Skeletal muscle tissue (tissue), 4 donors: ENCODE data around the gene EEF1AKMT2. TPM values are rescaled to one million over a fixed set of nuclear protein-coding genes. Genes with fewer than 3 reads are reported as not detected.
"Not testable (repeated sequence)": the region's sequence is repeated elsewhere in the genome, so short reads cannot be mapped to it uniquely, and the experiment has no call there.

ENCODE experiments used
- H3K27ac ChIP-seq: one replicate; pipeline ENCODE4 v1.7.0; 2013; ENCODE audit warnings: mild to moderate bottlenecking, low read depth, low read length, inconsistent platforms
- H3K27me3 ChIP-seq, 3 donors: one replicate each; pipeline ENCODE4 v1.7.0; 2013; ENCODE audit warnings: low read length in 3 of 3; ENCODE audit not compliant: control insufficient read depth in 3 of 3, insufficient read depth in 3 of 3
- H3K36me3 ChIP-seq, 3 donors: one replicate each; pipeline ENCODE4 v1.7.0; 2013; ENCODE audit warnings: low read length in 3 of 3; ENCODE audit not compliant: control insufficient read depth in 3 of 3, insufficient read depth in 3 of 3
- H3K4me1 ChIP-seq, 3 donors: one replicate each; pipeline ENCODE4 v1.7.0; 2013; ENCODE audit warnings: low read length in 3 of 3, mild to moderate bottlenecking in 3 of 3; ENCODE audit not compliant: control insufficient read depth in 3 of 3, insufficient read depth in 3 of 3
- H3K4me3 ChIP-seq, 3 donors: one replicate each; pipeline ENCODE4 v1.7.0; 2013; ENCODE audit warnings: low read length in 3 of 3
- H3K9ac ChIP-seq, 3 donors: one replicate each; pipeline ENCODE4 v1.7.0; 2013; ENCODE audit warnings: low read length in 3 of 3, mild to moderate bottlenecking in 3 of 3, moderate library complexity in 2 of 3, low read depth in 1 of 3
- H3K9me3 ChIP-seq, 3 donors: one replicate each; pipeline ENCODE4 v1.7.0; 2013; ENCODE audit warnings: low read length in 3 of 3; ENCODE audit not compliant: control insufficient read depth in 3 of 3
- total RNA-seq: library from RNA; depleted of rRNA; stranded (reverse); fragments of >200 nt; gene quantifications from one replicate; pipeline ENCODE4 v1.2.3, GENCODE V29; 2014
- donor health status: Osteomylitis.

Gene EEF1AKMT2
- total RNA-seq, 1 donor from 2014 or later, result 14.1 TPM

DNA sequence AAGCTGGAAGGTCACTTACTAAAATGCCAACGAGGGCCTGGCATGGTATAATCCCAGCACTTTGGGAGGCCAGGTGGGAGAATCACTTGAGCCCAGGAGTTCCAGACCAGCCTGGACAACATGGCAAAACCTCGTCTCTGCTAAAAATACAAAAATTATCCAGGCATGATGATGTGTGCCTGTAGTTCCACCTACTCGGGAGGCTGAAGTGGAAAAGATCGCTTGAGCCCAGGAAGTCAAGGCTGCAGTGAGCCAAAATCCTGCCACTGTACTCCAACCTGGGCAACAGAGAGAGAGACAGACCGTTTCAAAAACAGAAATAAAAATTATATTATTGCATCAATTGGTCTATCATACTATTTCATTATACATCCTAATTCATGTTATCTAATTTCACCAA lies 29.4 kb downstream of the EEF1AKMT2 start:
- H3K9ac ChIP-seq, result no peak overlapping the region
- H3K4me1 ChIP-seq, result peaks cover 2 to 4% (median 3%) of the 10 kb centered on the region in 3 donors
- H3K27ac ChIP-seq, result no peak overlapping the region
- H3K36me3 ChIP-seq, result peaks cover 6 to 10% (median 6%) of the 10 kb centered on the region in 3 donors
- no peaks in the 10 kb centered on the region for H3K27me3 ChIP-seq
- H3K4me3 ChIP-seq, result no peak overlapping the region
- H3K9me3 ChIP-seq, result no peaks in the 10 kb centered on the region

DNA sequence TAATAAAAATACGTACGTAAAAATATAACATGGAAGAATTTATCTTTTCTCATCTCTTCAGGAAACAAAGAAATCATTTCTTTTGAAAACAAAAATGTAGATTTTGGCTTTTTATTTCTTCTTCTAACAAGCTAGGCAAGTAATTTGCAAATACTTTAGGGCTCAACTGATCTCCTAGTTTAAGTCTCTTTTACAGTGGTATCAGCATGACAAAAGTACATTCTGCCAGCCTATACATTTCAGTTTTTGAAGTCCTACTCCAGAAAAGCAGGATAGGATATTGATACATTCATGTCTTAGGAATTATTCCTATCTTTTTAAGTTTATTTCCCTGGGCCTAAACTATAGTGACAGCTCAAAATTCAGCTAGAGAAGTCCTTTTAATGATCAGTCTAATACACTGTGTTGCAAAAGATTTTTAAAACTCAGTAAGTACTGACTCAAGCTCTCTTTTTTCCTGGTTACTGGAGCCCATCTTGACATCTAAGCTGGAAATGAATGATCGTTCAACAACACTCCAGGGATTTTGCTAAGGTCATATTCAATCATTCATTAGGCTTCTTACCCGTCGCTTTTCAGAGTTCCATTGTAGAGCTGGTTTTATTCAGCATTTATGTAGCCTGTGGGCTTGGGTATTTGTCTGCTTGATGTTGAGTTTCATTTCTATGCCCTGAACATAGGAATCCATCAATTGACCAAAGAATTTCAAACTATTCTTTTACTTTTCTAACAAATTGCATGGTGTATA lies 35.4 kb downstream of the EEF1AKMT2 start:
- Histone ChIP-seq H3K4me3 (no peak overlapping the region), H3K9me3 (no peaks in the 10 kb centered on the region), H3K27me3 (no peaks in the 10 kb centered on the region), H3K36me3 (peaks cover 3 to 12% (median 6%) of the 10 kb centered on the region in 3 donors), H3K4me1 (peaks cover 3 to 5% (median 4%) of the 10 kb centered on the region in 3 donors), H3K27ac (no peak overlapping the region), H3K9ac (no peak overlapping the region)

- Histone ChIP-seq H3K27ac (no peak overlapping the region), H3K4me1 (peaks cover 3 to 5% (median 4%) of the 10 kb centered on the region in 3 donors), H3K9ac (no peak overlapping the region), H3K27me3 (no peaks in the 10 kb centered on the region), H3K9me3 (no peaks in the 10 kb centered on the region), H3K4me3 (no peak overlapping the region), H3K36me3 (peaks cover 1 to 11% (median 3%) of the 10 kb centered on the region in 3 donors)
Measured at GRCh38 chr10:124755581-124755980, 36.1 kb downstream of the EEF1AKMT2 start.

GRCh38 chr10:124754227-124754626 lies 37.5 kb downstream of the EEF1AKMT2 start:
- Histone ChIP-seq H3K27me3 (no peaks in the 10 kb centered on the region), H3K4me1 (peaks cover 3 to 5% (median 4%) of the 10 kb centered on the region in 3 donors), H3K4me3 (no peak overlapping the region), H3K27ac (no peak overlapping the region), H3K9me3 (no peaks in the 10 kb centered on the region), H3K36me3 (peaks cover 0 to 3% (median 0%) of the 10 kb centered on the region in 3 donors), H3K9ac (no peak overlapping the region)

- H3K4me1 ChIP-seq, result peaks cover 7 to 10% (median 8%) of the 10 kb centered on the region in 3 donors
- H3K4me3 ChIP-seq, result no peak overlapping the region
- H3K36me3 ChIP-seq, result peaks cover 0 to 3% (median 3%) of the 10 kb centered on the region in 3 donors
- no peaks in the 10 kb centered on the region for H3K27me3 ChIP-seq
- no peaks in the 10 kb centered on the region for H3K9me3 ChIP-seq
- no peak overlapping the region for H3K9ac ChIP-seq
- H3K27ac ChIP-seq, result no peak overlapping the region
Measured at GRCh38 chr10:124748953-124749645, 42.6 kb downstream of the EEF1AKMT2 start.

DNA sequence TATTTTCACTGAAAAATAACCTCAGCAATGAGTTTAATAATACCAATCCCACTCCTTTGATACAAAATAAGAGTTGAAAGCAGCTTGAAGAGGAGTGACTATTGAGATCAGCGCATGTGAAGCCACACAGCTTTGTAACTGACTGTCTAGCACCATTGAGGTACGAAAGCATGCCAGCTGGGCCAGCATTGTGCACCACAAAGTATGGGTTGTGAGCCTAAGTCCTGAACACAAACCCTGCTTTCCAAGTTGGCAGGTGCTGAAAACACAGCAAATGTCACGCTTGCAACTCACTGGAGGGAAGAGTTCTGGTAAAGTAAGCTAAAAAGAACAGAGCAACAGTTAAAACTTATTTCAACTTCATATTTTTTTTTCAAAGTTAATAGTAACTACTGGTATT lies 43.5 kb downstream of the EEF1AKMT2 start:
- Histone ChIP-seq H3K27ac (no peak overlapping the region), H3K9ac (peak overlapping the region in 1 of 3 donors; percentile 22), H3K4me1 (peaks cover 7 to 10% (median 8%) of the 10 kb centered on the region in 3 donors), H3K36me3 (peaks cover 0 to 3% (median 3%) of the 10 kb centered on the region in 3 donors), H3K4me3 (no peak overlapping the region), H3K9me3 (no peaks in the 10 kb centered on the region), H3K27me3 (no peaks in the 10 kb centered on the region)

DNA sequence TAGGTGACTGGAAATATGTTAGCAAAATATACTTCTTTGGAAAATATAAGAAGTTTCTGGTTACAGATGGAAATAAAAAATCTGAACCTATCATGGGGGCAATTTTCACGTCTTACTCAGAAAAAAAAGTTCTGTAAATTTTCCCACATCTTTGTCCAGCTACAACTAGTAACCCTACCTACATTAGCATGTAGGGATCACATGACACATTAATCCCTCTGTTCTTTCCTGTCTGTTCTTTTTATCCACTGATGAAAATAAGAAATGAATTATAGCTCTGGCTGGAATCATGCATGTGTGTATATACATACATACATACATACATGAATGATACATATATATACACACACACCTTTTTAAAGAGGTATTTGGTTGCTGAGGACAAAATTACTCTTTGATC lies 43.9 kb downstream of the EEF1AKMT2 start:
- H3K9me3 ChIP-seq, result no peaks in the 10 kb centered on the region
- H3K27me3 ChIP-seq, result no peaks in the 10 kb centered on the region
- no peak overlapping the region for H3K27ac ChIP-seq
- H3K4me3 ChIP-seq, result no peak overlapping the region
- peaks cover 0 to 3% (median 3%) of the 10 kb centered on the region in 3 donors for H3K36me3 ChIP-seq
- H3K9ac ChIP-seq, result peak overlapping the region in 1 of 3 donors; percentile 22
- H3K4me1 ChIP-seq, result peaks cover 7 to 11% (median 8%) of the 10 kb centered on the region in 3 donors

DNA sequence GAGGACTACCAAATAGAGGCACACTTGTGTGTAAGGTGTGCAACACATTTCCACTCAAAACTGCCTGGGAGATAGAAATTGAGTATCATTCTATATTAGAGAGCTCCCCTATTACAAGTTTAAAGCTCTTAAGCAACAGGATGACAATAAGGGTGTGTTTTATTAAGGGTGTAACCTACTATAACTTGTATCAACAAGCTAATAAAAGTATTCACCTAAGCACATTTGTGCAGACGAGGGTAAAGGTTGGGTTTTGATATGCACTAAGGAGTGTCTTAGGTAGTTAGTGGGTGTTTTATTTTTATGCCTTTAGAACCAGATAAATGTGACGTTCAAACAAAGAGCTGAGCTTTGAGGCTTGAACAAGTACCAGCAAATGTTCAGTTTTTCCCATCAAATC lies 44.7 kb downstream of the EEF1AKMT2 start:
- peaks cover 14 to 19% (median 15%) of the 10 kb centered on the region in 3 donors for H3K4me1 ChIP-seq
- no peak overlapping the region for H3K27ac ChIP-seq
- H3K27me3 ChIP-seq, result no peaks in the 10 kb centered on the region
- H3K9me3 ChIP-seq, result no peaks in the 10 kb centered on the region
- H3K4me3 ChIP-seq, result no peak overlapping the region
- H3K9ac ChIP-seq, result no peak overlapping the region
- peaks cover 0 to 3% (median 3%) of the 10 kb centered on the region in 3 donors for H3K36me3 ChIP-seq

GRCh38 chr10:124746447-124746846 lies 45.2 kb downstream of the EEF1AKMT2 start:
- not testable (repeated sequence) for H3K36me3 ChIP-seq, H3K27me3 ChIP-seq, H3K9me3 ChIP-seq, H3K27ac ChIP-seq, H3K9ac ChIP-seq, H3K4me3 ChIP-seq
- peaks cover 19 to 24% (median 20%) of the 10 kb centered on the region in 3 donors for H3K4me1 ChIP-seq

GRCh38 chr10:124745673-124746072 lies 46.0 kb downstream of the EEF1AKMT2 start:
- no peak overlapping the region for H3K9ac ChIP-seq
- H3K27ac ChIP-seq, result peak overlapping the region; percentile 28
- H3K9me3 ChIP-seq, result no peaks in the 10 kb centered on the region
- no peaks in the 10 kb centered on the region for H3K27me3 ChIP-seq
- peaks cover 26 to 31% (median 28%) of the 10 kb centered on the region in 3 donors for H3K4me1 ChIP-seq
- peaks cover 0 to 3% (median 3%) of the 10 kb centered on the region in 3 donors for H3K36me3 ChIP-seq
- no peak overlapping the region for H3K4me3 ChIP-seq
